GM12875 (cell line): ENCODE measurements around the gene COL4A3.

Experiments
- H3K4me3 ChIP-seq: one replicate; pipeline ENCODE4 v1.5.1; 2011; ENCODE audit warnings: low read depth, low read length, control low read depth
- TF ChIP-seq, protein P1 (sequence below): IDR thresholded peaks from 2 replicates; pipeline ENCODE4 v1.5.1; 2011; ENCODE audit warnings: low read depth, mild to moderate bottlenecking, control low read depth, inconsistent platforms, low read length, moderate library complexity, borderline replicate concordance; ENCODE audit not compliant: insufficient read depth

COL4A3 gene

GRCh38 chr2:227252831-227253230 is 88.4 kb downstream of the COL4A3 start:
- TF ChIP-seq, protein P1, sequence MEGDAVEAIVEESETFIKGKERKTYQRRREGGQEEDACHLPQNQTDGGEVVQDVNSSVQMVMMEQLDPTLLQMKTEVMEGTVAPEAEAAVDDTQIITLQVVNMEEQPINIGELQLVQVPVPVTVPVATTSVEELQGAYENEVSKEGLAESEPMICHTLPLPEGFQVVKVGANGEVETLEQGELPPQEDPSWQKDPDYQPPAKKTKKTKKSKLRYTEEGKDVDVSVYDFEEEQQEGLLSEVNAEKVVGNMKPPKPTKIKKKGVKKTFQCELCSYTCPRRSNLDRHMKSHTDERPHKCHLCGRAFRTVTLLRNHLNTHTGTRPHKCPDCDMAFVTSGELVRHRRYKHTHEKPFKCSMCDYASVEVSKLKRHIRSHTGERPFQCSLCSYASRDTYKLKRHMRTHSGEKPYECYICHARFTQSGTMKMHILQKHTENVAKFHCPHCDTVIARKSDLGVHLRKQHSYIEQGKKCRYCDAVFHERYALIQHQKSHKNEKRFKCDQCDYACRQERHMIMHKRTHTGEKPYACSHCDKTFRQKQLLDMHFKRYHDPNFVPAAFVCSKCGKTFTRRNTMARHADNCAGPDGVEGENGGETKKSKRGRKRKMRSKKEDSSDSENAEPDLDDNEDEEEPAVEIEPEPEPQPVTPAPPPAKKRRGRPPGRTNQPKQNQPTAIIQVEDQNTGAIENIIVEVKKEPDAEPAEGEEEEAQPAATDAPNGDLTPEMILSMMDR = no peak
- H3K4me3 ChIP-seq = no peak overlapping the region

- TF ChIP-seq, protein P1 = no peak
- H3K4me3 ChIP-seq = no peak overlapping the region
Observed at GRCh38 chr2:227256605-227257004, 92.2 kb downstream of the COL4A3 start.

GRCh38 chr2:227257820-227258219 is 93.4 kb downstream of the COL4A3 start:
- TF ChIP-seq, protein P1 = no peak

GRCh38 chr2:227260041-227260440 is 95.6 kb downstream of the COL4A3 start:
- TF ChIP-seq, protein P1 = no peak
- H3K4me3 ChIP-seq = no peak overlapping the region

More at GRCh38 chr2:227257820-227258219, 93.4 kb downstream of the COL4A3 start:
- H3K4me3 ChIP-seq = no peak overlapping the region

- H3K4me3 ChIP-seq = no peak overlapping the region
- TF ChIP-seq, protein P1 = no peak
Observed at GRCh38 chr2:227267410-227268115, 103.1 kb downstream of the COL4A3 start.

DNA sequence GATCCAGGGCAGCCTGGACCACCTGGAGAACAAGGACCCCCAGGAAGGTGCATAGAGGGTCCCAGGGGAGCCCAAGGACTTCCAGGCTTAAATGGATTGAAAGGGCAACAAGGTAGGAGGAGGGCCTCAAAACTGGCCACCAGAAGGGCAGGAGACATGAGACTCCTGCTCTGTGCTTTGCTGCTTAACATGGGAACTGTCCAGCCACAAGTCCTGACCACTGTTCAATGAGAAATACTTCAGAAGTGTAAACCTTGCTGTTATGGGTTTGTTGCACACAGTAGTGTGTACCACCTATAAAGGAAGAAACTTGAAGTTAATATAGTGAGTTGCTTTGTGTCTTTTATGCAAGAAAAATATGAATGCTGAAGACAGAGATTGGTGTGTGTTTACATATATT is 116.5 kb downstream of the COL4A3 start:
- TF ChIP-seq, protein P1 = no peak
- no peak overlapping the region for H3K4me3 ChIP-seq

DNA sequence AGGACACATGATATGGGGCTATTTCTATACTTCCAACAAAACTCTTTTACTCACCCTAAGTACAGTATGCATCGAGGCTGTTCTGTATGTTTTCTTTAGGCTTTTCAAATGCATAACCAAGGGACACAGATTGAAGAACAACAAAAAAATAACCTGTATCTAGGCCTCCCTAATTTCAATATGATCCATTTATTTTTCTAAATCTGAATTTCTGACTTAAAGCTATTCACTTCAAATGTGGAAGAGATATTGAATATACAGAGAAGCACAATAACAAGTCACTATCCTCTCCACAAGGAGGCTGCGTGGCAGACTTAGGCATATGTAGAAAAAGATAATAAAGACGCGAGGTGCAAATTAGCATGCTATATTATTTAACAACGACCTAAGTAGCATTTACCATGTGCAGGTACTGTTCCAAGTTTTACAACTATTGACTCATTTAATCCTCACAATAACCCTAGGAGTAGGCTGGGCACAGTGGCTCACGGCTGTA is 121.4 kb downstream of the COL4A3 start:
- TF ChIP-seq, protein P1 = no peak
- H3K4me3 ChIP-seq = no peak overlapping the region
